TTC549 (cell line): ENCODE data around the gene CFAP161.

Source experiments
- FAIRE-seq: peaks from 2 replicates; lab custom pipeline; 2012; peaks lifted over from hg19 to GRCh38; lab: Jason Lieb, UNC

Gene CFAP161

GRCh38 chr15:81160312-81161159 lies 26.5 kb downstream of the CFAP161 start:
- no peak for FAIRE-seq

DNA sequence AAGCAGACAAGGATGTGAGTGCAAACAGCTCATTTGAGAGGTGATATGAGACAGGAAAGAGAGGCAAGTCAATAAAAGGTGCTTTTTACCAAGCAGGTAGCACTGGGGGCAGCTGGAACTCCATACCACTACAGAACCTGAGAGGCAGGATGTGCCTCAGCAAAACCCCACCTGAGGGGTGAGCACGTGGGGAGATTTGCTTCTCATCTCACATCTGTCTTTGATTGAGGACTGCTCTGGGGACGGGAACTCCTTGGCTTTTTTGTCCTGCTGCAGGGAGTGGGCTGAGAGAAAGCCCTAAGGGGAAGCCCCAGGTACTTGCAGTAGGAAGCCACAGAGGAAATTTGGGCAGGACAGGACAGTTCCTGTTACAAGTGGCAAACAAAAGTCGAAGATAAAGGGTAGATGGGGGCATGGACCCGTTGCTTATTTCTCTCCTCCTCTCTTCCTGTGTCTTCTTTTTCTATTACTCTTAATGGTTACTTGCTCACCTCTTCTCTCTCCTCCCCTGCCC lies 27.1 kb downstream of the CFAP161 start:
- no peak for FAIRE-seq

DNA sequence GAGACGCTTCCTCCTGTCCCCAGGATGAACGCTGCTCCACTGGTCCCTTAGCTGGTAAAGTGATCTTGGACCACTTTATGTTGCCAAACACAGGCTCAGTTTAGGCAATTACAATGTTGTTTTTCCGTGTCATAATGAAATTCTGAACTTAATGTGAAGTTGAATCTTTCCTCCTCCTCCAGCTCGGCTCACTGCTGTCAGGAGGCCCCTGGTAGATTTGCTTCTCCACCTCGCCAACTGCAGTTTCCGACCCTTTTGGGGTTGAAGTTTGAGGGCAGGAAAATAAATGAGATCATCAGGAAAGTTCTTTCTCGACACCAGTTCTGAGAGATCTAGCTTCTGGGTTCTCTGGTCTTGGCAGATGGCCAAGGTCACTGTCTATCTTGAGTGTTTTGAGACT lies 27.8 kb downstream of the CFAP161 start:
- no peak for FAIRE-seq

- FAIRE-seq: no peak
Observed at GRCh38 chr15:81163961-81164800, 30.1 kb downstream of the CFAP161 start.

GRCh38 chr15:81165535-81165934 lies 31.5 kb downstream of the CFAP161 start:
- FAIRE-seq: no peak

DNA sequence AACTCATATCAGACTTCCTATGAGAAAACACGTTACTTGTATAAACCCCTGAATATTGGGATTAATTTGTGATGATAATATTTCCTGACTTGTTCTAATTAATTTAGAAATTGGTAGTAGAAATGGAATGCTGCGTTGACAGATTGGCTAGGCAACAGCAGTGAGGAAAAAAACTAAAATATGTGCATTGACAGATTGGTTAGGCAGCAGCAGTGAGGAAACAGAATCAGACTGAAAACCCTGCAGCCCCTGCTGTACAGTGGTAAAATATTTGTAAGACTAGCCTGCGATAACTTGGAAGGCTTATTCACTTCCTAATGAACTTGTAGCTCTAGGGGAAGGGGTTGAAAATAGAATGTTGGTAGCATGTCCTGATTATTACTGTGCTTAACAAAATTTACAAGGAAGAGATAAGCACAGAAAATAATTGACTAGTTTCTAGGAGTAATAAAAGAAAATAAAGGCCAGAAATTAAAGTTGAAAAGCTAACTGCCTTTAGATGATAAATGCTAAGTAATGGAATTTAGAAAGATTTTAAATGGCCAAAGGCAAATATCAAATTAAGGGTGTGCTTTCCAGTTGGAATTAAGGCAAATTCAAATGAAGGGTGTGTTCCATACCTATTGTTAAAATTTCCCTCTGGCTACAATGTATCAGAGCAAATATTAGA lies 32.7 kb downstream of the CFAP161 start:
- no peak for FAIRE-seq

DNA sequence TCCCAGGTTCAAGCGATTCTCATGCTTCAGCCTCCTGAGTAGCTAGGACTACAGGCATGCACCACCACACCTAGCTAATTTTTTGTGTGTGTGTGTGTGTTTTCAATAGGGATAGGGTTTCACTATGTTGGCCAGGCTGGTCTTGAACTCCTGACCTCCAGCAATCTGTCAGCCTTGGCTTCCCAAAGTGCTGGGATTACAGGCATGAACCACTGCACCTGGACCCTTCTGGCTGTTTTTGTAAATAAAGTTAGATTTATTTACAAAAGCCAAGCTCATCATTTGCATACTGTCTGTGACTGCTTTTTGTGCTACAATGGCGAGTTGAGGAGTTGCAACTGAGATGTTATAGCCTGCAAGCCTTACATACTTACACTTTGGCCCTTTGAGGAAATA lies 34.1 kb downstream of the CFAP161 start:
- FAIRE-seq: no peak

DNA sequence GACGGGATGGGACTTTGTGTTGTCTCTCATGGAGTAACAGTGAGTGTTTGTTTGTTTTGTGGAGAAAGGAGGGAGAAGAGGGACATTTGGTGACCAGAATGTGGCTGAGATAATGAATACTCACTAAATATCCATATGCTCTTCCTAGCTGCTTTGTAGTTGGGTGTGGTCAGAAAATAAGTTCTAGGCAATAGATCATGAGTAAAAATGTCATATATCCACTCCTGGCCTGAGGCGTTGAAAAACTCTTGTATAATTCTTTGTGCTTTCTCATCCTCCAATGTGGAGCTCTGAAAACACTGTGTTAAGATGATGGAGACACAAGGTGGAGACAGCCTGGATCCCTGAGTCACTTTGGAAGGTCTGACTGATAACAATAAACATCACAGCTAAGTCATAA lies 34.6 kb downstream of the CFAP161 start:
- FAIRE-seq: no peak

DNA sequence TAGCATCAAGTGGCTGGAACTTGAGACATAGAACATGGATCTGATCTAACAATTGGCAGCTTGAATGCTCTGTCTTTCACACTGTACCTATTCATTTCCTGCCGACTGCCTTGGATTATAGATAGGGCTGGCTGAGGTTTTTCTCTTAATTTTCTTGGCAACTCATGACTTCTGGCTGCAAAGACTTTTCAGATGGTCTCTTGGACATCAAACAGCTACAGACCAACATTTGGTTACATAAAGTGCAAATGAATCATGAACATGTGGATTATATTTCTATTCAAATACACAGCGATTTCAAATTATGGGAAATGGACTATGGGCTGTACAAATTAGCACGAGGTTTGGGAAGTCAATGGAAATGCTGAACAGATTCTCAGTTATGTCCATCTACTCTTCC lies 36.4 kb downstream of the CFAP161 start:
- no peak for FAIRE-seq

- FAIRE-seq: no peak
Observed at GRCh38 chr15:81171286-81171685, 37.2 kb downstream of the CFAP161 start.

DNA sequence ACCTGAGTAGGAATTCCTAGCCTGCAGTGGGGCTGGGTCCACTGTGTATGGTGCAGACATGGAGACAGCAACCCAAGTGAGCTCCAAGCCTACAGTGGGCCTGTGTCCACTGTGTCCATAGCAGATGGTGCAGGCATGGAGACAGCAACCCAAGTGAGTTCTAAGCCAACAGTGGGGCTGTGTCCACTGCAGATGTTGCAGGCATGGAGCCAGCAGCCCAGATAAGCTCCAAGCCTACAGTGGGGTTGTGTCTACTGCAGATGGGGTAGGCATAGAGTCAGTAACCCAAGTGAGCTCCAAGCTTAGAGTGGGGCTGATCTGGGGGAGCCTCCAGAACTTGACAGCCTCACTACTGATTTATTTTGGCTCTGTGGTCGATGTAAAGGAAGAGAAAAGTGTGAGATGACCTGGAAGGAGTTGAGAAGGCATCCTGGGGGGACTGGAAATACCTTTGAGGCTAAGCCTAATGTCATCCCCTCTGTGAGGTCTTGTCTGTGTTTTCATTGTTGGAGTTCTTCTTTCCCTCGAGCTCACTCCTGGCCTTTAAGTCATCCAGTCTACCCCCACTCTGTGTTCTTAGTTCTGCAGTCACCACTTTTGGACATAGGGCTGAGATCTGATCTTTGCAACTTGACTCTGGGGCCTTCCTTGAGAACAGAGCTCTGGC lies 40.2 kb downstream of the CFAP161 start:
- FAIRE-seq: no peak

DNA sequence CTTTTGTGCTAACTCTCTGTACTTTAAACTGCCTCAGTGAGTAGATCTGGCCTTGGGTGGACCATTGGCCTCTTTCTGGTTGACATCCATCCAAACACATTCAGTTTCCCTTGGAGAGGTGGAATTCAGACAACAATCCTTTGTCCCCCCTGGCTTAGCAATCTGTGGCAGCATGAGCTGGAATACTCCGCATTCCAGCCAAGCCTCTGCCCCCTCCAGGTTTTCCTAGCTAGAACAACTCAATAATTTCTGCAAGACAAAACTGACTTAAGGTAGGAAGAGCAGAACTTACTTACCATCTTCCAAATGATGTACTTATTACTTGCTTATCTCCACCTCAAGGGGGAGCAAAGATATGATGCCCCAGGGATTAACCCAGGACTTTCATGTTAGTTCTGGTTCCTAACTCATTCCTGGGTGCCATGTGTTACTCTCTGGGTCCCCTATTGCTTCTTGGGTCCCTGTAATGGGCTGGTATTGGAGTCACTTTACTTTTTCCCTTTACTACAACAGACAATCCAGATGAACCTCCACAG lies 40.8 kb downstream of the CFAP161 start:
- no peak for FAIRE-seq

- no peak for FAIRE-seq
Observed at GRCh38 chr15:81175496-81175895, 41.4 kb downstream of the CFAP161 start.

DNA sequence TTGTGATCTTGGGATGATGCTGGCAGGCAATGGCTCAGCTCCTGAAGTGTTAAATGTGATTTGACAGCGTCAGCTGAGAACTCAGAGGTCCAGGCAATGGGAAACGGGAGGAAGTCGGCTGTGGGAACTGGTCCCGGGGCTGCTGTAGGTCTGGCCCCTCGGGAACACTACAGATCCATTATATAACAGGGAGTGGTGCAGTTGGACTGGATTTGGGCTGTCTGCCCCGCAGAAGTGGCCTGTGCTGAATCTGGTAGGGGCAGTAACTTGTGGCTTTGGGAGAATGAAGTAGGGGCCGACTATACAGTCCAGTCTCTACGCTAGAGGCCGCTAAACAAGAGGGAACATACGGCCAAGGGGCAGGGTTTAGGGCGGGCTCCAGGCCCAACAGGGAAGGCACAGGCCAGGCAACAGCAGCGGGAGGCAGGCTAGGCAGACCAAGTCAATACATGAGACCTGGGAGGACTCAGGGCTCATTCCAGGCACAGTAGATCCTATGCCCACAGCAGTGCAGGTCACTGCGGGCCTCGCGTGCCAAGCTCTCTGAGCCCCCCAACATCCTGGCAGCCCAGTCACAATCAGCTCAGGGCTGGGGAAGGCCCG lies 42.3 kb downstream of the CFAP161 start:
- FAIRE-seq: no peak

DNA sequence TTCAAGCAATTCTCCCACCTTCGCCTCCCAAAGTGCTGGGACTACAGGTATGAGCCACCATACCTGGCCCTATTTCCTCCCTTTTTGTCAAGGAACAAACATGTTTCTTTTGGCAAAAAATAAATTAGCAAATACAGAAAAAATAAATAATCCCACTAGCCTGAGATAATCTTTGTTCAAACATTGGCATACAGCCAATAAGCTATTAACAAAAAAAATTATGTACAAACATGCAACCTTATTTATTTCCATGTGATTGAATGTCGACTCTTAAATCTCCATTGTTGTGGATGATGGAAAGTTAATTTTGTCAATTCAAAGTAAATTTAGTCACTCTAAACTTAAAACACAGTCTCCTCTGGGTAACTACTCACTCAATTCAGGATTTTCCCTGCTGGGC lies 44.3 kb downstream of the CFAP161 start:
- no peak for FAIRE-seq

GRCh38 chr15:81181220-81181619 lies 47.1 kb downstream of the CFAP161 start:
- FAIRE-seq: no peak

GRCh38 chr15:81182031-81182755 lies 48.1 kb downstream of the CFAP161 start:
- no peak for FAIRE-seq

DNA sequence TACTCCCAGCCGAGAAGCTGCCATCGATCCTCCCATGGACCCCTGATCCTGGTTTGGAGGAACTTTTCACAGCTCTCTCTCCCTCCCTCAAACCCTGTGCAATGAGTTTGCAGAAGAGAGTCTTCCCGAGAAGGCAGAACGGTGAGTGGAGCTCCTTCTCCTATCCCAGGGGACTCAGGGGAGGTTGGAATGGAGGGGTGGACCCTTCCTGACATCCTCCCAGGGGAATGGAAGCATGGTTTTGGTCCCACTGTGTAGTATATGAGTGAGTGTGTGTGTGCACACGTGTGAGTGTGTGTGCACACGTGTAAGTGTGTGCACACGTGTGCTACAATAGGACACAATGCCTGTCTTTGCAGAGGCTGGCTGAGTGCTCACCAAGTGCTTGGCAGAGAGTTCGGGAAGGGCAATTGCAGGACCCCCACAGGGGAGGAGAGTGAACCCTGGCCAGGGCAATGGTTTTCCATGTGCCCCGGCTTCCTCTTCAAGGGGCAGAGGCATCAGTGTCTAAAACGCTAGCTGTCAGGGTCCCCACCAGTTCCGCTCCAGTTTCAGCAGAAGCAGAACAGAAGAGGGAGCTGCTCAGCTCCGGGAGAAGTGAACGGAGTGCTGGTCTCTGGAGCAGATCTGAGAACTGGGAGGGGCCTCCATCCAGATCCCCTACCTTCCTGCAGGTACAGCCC lies 48.8 kb downstream of the CFAP161 start:
- no peak for FAIRE-seq

DNA sequence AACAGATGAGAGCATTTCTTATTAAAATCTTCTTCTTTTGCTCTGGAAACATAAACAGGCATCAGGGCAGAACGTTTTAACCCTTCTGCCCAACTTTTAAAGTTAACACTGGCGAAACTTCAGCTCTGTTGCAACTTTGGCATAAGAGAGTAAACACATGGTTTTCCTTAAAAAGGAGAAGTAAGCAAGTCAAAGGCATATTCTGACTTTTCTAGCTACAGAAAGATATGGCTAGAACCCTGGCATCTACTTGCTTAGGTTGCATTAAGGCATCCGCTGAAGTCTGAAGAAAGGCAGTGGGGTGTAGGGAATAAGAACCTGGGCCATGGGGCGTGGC lies 49.3 kb downstream of the CFAP161 start:
- no peak for FAIRE-seq

- no peak for FAIRE-seq
Observed at GRCh38 chr15:81184188-81184587, 50.1 kb downstream of the CFAP161 start.
